GM23248 (cell line): ENCODE measurements around the gene KIAA1671. TPM values are rescaled to one million over a fixed set of nuclear protein-coding genes. Genes with fewer than 3 reads are reported as not detected.
"Not testable (repeated sequence)": the region's sequence is repeated elsewhere in the genome, so short reads cannot be mapped to it uniquely, and the experiment has no call there.

Experiments
- DNase-seq: peaks from one replicate; pipeline ENCODE4 v3.0.0-alpha.2; 2015
- H2AFZ ChIP-seq: fragments of 200-600 bp; sonication (generic); 2 replicates; pipeline ENCODE4 v1.6.1; 2016; ENCODE audit warnings: antibody characterized with exemption
- H3F3A ChIP-seq: fragments of 200-600 bp; sonication (generic); 2 replicates; pipeline ENCODE4 v1.6.1; 2016; ENCODE audit warnings: mild to moderate bottlenecking, antibody characterized with exemption, mixed run types; ENCODE audit not compliant: insufficient read depth
- H3K27ac ChIP-seq: fragments of 200-600 bp; sonication (generic); 2 replicates; pipeline ENCODE4 v1.5.1; 2016; ENCODE audit warnings: mild to moderate bottlenecking
- H3K27me3 ChIP-seq: fragments of 200-600 bp; sonication (generic); replicated peaks from 2 replicates; pipeline ENCODE4 v1.6.1; 2016; ENCODE audit warnings: mild to moderate bottlenecking; ENCODE audit not compliant: insufficient read depth
- H3K36me3 ChIP-seq: fragments of 200-600 bp; sonication (generic); 2 replicates; pipeline ENCODE4 v1.6.1; 2016; ENCODE audit warnings: low read depth, mild to moderate bottlenecking
- H3K4me1 ChIP-seq: fragments of 200-600 bp; sonication (generic); 2 replicates; pipeline ENCODE4 v1.6.1; 2016; ENCODE audit warnings: mild to moderate bottlenecking; ENCODE audit not compliant: insufficient read depth
- H3K4me2 ChIP-seq: fragments of 200-600 bp; sonication (generic); one replicate; pipeline ENCODE4 v1.6.1; 2016; ENCODE audit warnings: mild to moderate bottlenecking; ENCODE audit not compliant: unreplicated experiment
- H3K4me3 ChIP-seq: fragments of 200-600 bp; sonication (generic); 2 replicates; pipeline ENCODE4 v1.5.1; 2016; ENCODE audit warnings: mild to moderate bottlenecking
- H3K79me2 ChIP-seq: fragments of 200-600 bp; sonication (generic); 2 replicates; pipeline ENCODE4 v1.6.1; 2016; ENCODE audit warnings: mild to moderate bottlenecking; ENCODE audit not compliant: insufficient read depth
- H3K9ac ChIP-seq: fragments of 200-600 bp; sonication (generic); 2 replicates; pipeline ENCODE4 v1.6.1; 2016; ENCODE audit warnings: mild to moderate bottlenecking
- H3K9me2 ChIP-seq: fragments of 200-600 bp; sonication (generic); 2 replicates; pipeline ENCODE4 v1.6.1; 2016; ENCODE audit warnings: mixed run types, mild to moderate bottlenecking, moderate library complexity; ENCODE audit not compliant: insufficient read depth
- H3K9me3 ChIP-seq: fragments of 200-600 bp; sonication (generic); one replicate; pipeline ENCODE4 v1.6.1; 2017; ENCODE audit warnings: low read depth
- H4K20me1 ChIP-seq: fragments of 200-600 bp; sonication (generic); 2 replicates; pipeline ENCODE4 v1.6.0; 2016; ENCODE audit not compliant: insufficient read depth
- EZH2 ChIP-seq: fragments of 200-600 bp; sonication (generic); IDR thresholded peaks from 2 replicates; pipeline ENCODE4 v1.6.1; 2018; ENCODE audit warnings: antibody characterized with exemption, mild to moderate bottlenecking; ENCODE audit not compliant: insufficient read depth, poor library complexity, severe bottlenecking
- EZH2phosphoT487 ChIP-seq: fragments of 200-600 bp; sonication (generic); IDR thresholded peaks from 2 replicates; pipeline ENCODE4 v1.6.1; 2018; ENCODE audit warnings: antibody characterized with exemption, moderate library complexity, mild to moderate bottlenecking, low read depth; ENCODE audit not compliant: insufficient read depth
- WGBS, 2 experiments: methylation state at CpG; one replicate each; pipeline ENCODE4 v1.1.6; 2015 to 2017; ENCODE audit warnings: low lambda C conversion rate in 2 of 2, low coverage in 1 of 2; ENCODE audit errors: missing lambda C conversion rate in 2 of 2; 5-methylcytosine and 5-hydroxymethylcytosine counted together
- in situ Hi-C: fragments of 300-500 bp; cut with MboI; formaldehyde crosslinking; loops from 2 replicates; pipeline ENCODE4 v1.15.0; 2020
- polyA plus RNA-seq: library from polyadenylated mRNA; unstranded; fragments of >200 nt; fragmentation: Nextera tagmentation; extraction: Ambion mirVana; gene quantifications from 2 replicates; pipeline ENCODE4 v1.2.1, GENCODE V29; 2016
- total RNA-seq: library from RNA; depleted of rRNA; stranded (reverse); fragments of >200 nt; shearing (Covaris generic); gene quantifications from 2 replicates; pipeline ENCODE4 v1.2.3, GENCODE V29; 2014

Gene KIAA1671
- total and polyA plus RNA-seq, 2 experiments from 2014 or later = 0.25 to 0.76 TPM

DNA sequence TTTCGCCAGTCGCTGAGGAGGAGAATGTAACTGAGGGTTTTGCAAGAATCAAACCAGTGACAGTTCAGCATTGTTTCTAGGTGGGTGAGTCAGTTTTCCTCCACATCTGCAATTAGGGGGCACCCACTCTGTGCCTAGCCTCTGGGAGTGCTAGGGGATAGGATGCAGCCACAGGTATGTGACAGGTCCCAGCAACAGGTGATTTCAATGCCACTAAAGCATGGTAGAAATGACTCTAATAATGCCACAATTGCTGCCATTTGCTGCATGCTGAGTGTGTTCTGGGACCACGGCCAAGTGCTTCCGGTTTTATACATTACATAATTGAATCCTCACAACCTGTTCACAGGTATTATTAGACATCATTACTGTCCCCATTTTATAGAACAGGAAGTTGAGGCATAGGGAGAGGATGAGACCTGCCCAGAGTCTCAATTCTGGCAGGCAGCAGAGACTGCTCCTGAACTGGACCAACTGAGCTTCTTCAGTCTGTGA, 267.5 kb downstream of the KIAA1671 start:
- no peaks in the 10 kb centered on the region for H3K36me3 ChIP-seq
- no peaks in the 10 kb centered on the region for H3K9me3 ChIP-seq
- no peaks in the 10 kb centered on the region for H3F3A ChIP-seq
- no peaks in the 10 kb centered on the region for H3K4me1 ChIP-seq
- no peaks in the 10 kb centered on the region for H3K27me3 ChIP-seq
- H3K9ac ChIP-seq = no peak overlapping the region
- TF ChIP-seq EZH2phosphoT487 (no peak), EZH2 (no peak)
- in situ Hi-C loops = loop anchor here (25.0 kb wide), 1 partner anchor 1117 kb away; no protein-coding TSS in a partner anchor
- WGBS, 2 experiments = 43 to 45% methylated on average over 4 of the region's 4 CpGs
- H3K27ac ChIP-seq = no peak overlapping the region
- no peak overlapping the region for H3K4me3 ChIP-seq
- no peak overlapping the region for H2AFZ ChIP-seq
- H3K9me2 ChIP-seq = no peaks in the 10 kb centered on the region
- no peaks in the 10 kb centered on the region for H3K79me2 ChIP-seq
- no peak overlapping the region for H3K4me2 ChIP-seq
- no peak for DNase-seq
- H4K20me1 ChIP-seq = no peaks in the 10 kb centered on the region

- in situ Hi-C loops = loop anchor here (25.0 kb wide), 1 partner anchor 1116 kb away; no protein-coding TSS in a partner anchor
- Histone ChIP-seq H3K27ac (no peak overlapping the region), H3K4me1 (no peaks in the 10 kb centered on the region), H2AFZ (no peak overlapping the region), H3K9me2 (no peaks in the 10 kb centered on the region), H3K79me2 (no peaks in the 10 kb centered on the region), H4K20me1 (no peaks in the 10 kb centered on the region), H3F3A (no peaks in the 10 kb centered on the region), H3K9ac (no peak overlapping the region), H3K36me3 (no peaks in the 10 kb centered on the region), H3K9me3 (no peaks in the 10 kb centered on the region), H3K4me3 (no peak overlapping the region), H3K27me3 (peaks cover 6% of the 10 kb centered on the region; the same call in 1 of the 2 replicates), H3K4me2 (no peak overlapping the region)
- no peak for DNase-seq
- TF ChIP-seq EZH2 (no peak), EZH2phosphoT487 (no peak)
- WGBS, 2 experiments = 32 to 35% methylated on average over 8 of the region's 8 CpGs
Measured at GRCh38 chr22:25221790-25222189, 269.3 kb downstream of the KIAA1671 start.

GRCh38 chr22:25223269-25223850, 270.8 kb downstream of the KIAA1671 start:
- Histone ChIP-seq H3K36me3 (no peaks in the 10 kb centered on the region), H3K9me2 (no peaks in the 10 kb centered on the region), H3F3A (no peaks in the 10 kb centered on the region), H4K20me1 (no peaks in the 10 kb centered on the region), H3K4me3 (no peak overlapping the region), H3K27ac (no peak overlapping the region), H3K9me3 (no peaks in the 10 kb centered on the region), H3K27me3 (peaks cover 6% of the 10 kb centered on the region; the same call in 1 of the 2 replicates), H3K4me1 (no peaks in the 10 kb centered on the region), H3K79me2 (no peaks in the 10 kb centered on the region), H3K4me2 (no peak overlapping the region), H3K9ac (no peak overlapping the region), H2AFZ (no peak overlapping the region)
- 59 to 64% methylated on average over 12 of the region's 12 CpGs for WGBS, 2 experiments
- no peak for DNase-seq
- TF ChIP-seq EZH2phosphoT487 (no peak), EZH2 (no peak)
- in situ Hi-C loops = loop anchor here (25.0 kb wide), 1 partner anchor 1114 kb away; no protein-coding TSS in a partner anchor

DNA sequence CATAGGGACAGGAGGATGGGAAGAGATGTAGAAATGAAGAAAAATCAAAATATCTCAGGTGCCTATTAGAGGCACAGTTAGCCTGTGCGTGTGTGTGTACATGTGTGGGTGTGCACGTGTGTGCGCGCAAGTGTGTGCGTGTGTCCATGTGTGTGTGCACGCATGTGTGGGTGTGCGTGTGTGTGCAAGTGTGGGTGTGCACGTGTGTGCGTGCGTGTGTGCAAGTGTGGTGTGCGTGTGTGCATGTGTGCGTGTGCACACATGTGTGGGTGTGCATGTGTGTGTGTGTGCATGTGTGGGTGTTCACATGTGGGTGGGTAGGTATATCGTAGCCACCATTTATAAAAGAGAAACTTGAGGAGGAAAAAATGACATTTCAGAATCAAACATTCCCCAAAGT, 276.3 kb downstream of the KIAA1671 start:
- Histone ChIP-seq H3K36me3 (no peaks in the 10 kb centered on the region), H2AFZ (no peak overlapping the region), H3K4me2 (no peak overlapping the region), H3K27me3 (peaks cover 6% of the 10 kb centered on the region; the same call in 1 of the 2 replicates), H3K9ac (no peak overlapping the region), H3K9me2 (no peaks in the 10 kb centered on the region), H3K4me1 (no peaks in the 10 kb centered on the region), H3K4me3 (no peak overlapping the region), H3K9me3 (no peaks in the 10 kb centered on the region), H4K20me1 (no peaks in the 10 kb centered on the region), H3K79me2 (no peaks in the 10 kb centered on the region), H3F3A (no peaks in the 10 kb centered on the region), H3K27ac (no peak overlapping the region)
- TF ChIP-seq EZH2phosphoT487 = no peak
- TF ChIP-seq EZH2 = no peak
- no peak for DNase-seq
- in situ Hi-C loops = no loop called here
- WGBS, 2 experiments = 83 to 88% methylated on average over 12 to 13 of the region's 13 CpGs

DNA sequence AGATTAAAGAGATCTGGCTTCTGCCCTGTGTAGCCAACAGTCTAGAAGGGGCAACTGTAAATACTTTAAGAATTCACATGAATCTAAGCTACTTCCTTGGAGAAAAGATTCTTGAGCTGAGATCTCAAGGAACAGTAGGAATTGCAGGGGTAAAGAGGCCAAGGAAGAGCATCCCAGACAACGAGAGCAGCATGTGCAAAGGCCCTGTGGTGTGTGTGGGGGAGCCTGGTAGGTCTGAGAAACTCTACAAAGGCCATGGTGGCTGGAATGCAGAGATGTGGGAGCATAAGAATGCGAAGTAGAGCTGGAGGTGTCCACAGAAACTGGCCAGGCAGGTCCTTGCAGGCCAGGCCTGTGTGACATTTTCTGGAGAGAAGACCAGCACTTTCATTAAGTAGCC, 278.2 kb downstream of the KIAA1671 start:
- WGBS, 2 experiments = 12 to 19% methylated on average over 2 of the region's 2 CpGs
- H3K9ac ChIP-seq, H3K9me2 ChIP-seq, H3F3A ChIP-seq, H3K4me3 ChIP-seq, H3K27me3 ChIP-seq, H3K4me2 ChIP-seq, H4K20me1 ChIP-seq, H3K36me3 ChIP-seq, H3K79me2 ChIP-seq, in situ Hi-C loops, H3K27ac ChIP-seq, H3K4me1 ChIP-seq, DNase-seq, H2AFZ ChIP-seq, H3K9me3 ChIP-seq: not testable (repeated sequence)
